CD14-positive monocyte (primary cell): Measurements from ENCODE around the gene HAGHL. TPM values are rescaled to one million over a fixed set of nuclear protein-coding genes. Genes with fewer than 3 reads are reported as not detected.
A peak's percentile ranks its signal among the peaks of the same experiment; 100 is the strongest.

Experiments used
- DNase-seq, 3 donors: peaks; one replicate each; pipeline ENCODE4 v3.0.0-alpha.2; 2011 to 2022
- H2AFZ ChIP-seq: 2 replicates; pipeline ENCODE4 v1.6.0; 2012; ENCODE audit warnings: mild to moderate bottlenecking, low read depth, low read length, inconsistent platforms; ENCODE audit not compliant: insufficient read depth, poor library complexity, severe bottlenecking
- H3K27ac ChIP-seq, 2 donors: 1 replicate in 1 of 2; 2 replicates in 1 of 2; pipeline ENCODE4 v1.5.1; 2012 to 2013; ENCODE audit warnings: low read length in 2 of 2, control low read depth in 1 of 2, inconsistent platforms in 1 of 2, low read depth in 1 of 2, mild to moderate bottlenecking in 1 of 2
- H3K27me3 ChIP-seq, 2 donors: one replicate each; pipeline versions ENCODE4 v1.6.0 to v1.6.1; 2011 to 2013; ENCODE audit warnings: low read length in 2 of 2; ENCODE audit not compliant: control insufficient read depth in 2 of 2, insufficient read depth in 2 of 2
- H3K36me3 ChIP-seq, 2 donors: replicated peaks in 1 of 2; 1 replicate in 1 of 2; 2 replicates in 1 of 2; pipeline versions ENCODE4 v1.5.1 to v1.6.1; 2012 to 2013; ENCODE audit warnings: low read length in 2 of 2, control low read depth in 1 of 2, inconsistent platforms in 1 of 2, mild to moderate bottlenecking in 1 of 2; ENCODE audit not compliant: insufficient read depth in 2 of 2, control insufficient read depth in 1 of 2
- H3K4me1 ChIP-seq, 2 donors: 1 replicate in 1 of 2; 2 replicates in 1 of 2; pipeline versions ENCODE4 v1.5.1 to v1.6.1; 2012 to 2013; ENCODE audit warnings: low read length in 2 of 2, control low read depth in 1 of 2, inconsistent platforms in 1 of 2, mild to moderate bottlenecking in 1 of 2, moderate library complexity in 1 of 2; ENCODE audit not compliant: insufficient read depth in 2 of 2, control insufficient read depth in 1 of 2
- H3K4me2 ChIP-seq: replicated peaks from 2 replicates; pipeline ENCODE3; 2012; ENCODE audit warnings: low read length, moderate library complexity, mild to moderate bottlenecking; ENCODE audit not compliant: poor library complexity, severe bottlenecking; ENCODE audit errors: extremely low read depth
- H3K4me3 ChIP-seq, 3 experiments: fragments of 200-600 bp in 1 of 3; sonication (generic) in 1 of 3; replicated peaks in 1 of 3; 1 replicate in 2 of 3; 2 replicates in 1 of 3; pipeline ENCODE4 v1.5.1; 2011 to 2013; ENCODE audit warnings: low read length in 3 of 3, mild to moderate bottlenecking in 3 of 3, control low read depth in 2 of 3, low read depth in 2 of 3, inconsistent platforms in 1 of 3, moderate library complexity in 1 of 3
- H3K79me2 ChIP-seq: 2 replicates; pipeline ENCODE4 v1.6.0; 2012; ENCODE audit warnings: mild to moderate bottlenecking, control low read depth, inconsistent platforms, low read length, moderate library complexity; ENCODE audit not compliant: insufficient read depth
- H3K9ac ChIP-seq: 2 replicates; pipeline ENCODE4 v1.6.0; 2017; ENCODE audit warnings: low read length, mild to moderate bottlenecking; ENCODE audit not compliant: insufficient read depth, poor library complexity, severe bottlenecking
- H3K9me3 ChIP-seq, 2 donors: replicated peaks in 1 of 2; 1 replicate in 1 of 2; 2 replicates in 1 of 2; pipeline versions ENCODE4 v1.5.1 to v1.6.1; 2012 to 2013; ENCODE audit warnings: low read length in 2 of 2, control low read depth in 1 of 2; ENCODE audit not compliant: control insufficient read depth in 1 of 2, insufficient read depth in 1 of 2
- H4K20me1 ChIP-seq: 2 replicates; pipeline ENCODE4 v1.6.0; 2012; ENCODE audit warnings: mild to moderate bottlenecking, low read length, control low read depth, moderate library complexity; ENCODE audit not compliant: insufficient read depth
- H3K27ac Mint-ChIP-seq, 7 donors: one replicate each; pipeline ENCODE4 v1.8.0; 2020; ENCODE audit warnings: mild to moderate bottlenecking in 7 of 7, mixed read lengths in 7 of 7, moderate library complexity in 6 of 7, inconsistent platforms in 2 of 7
- H3K27me3 Mint-ChIP-seq, 3 donors: one replicate each; pipeline ENCODE4 v1.8.0; 2021 to 2022; ENCODE audit warnings: low read depth in 3 of 3, mild to moderate bottlenecking in 3 of 3, mixed read lengths in 3 of 3, moderate library complexity in 3 of 3, inconsistent platforms in 1 of 3
- H3K36me3 Mint-ChIP-seq, 2 donors: one replicate each; pipeline ENCODE4 v1.8.0; 2020; ENCODE audit warnings: mixed read lengths in 2 of 2, inconsistent platforms in 1 of 2, mild to moderate bottlenecking in 1 of 2
- H3K4me1 Mint-ChIP-seq: one replicate; pipeline ENCODE4 v1.8.0; 2020; ENCODE audit warnings: mild to moderate bottlenecking, mixed read lengths
- H3K4me3 Mint-ChIP-seq, 2 donors: one replicate each; pipeline ENCODE4 v1.8.0; 2020; ENCODE audit warnings: mild to moderate bottlenecking in 2 of 2, mixed read lengths in 2 of 2, moderate library complexity in 1 of 2
- H3K9me3 Mint-ChIP-seq, 7 donors: one replicate each; pipeline ENCODE4 v1.8.0; 2020 to 2022; ENCODE audit warnings: mixed read lengths in 7 of 7, mild to moderate bottlenecking in 6 of 7, moderate library complexity in 6 of 7, inconsistent platforms in 2 of 7
- WGBS: methylation state at CpG from one replicate; pipeline ENCODE4 v1.1.5; 2013; ENCODE audit warnings: missing lambda C conversion rate; ENCODE audit not compliant: insufficient coverage; 5-methylcytosine and 5-hydroxymethylcytosine counted together
- intact Hi-C, 2 donors: fragments of 100-400 bp; cut with micrococcal nuclease; formaldehyde crosslinking; loops; one replicate each; pipeline versions ENCODE4 v1.15.0 to v1.15.1; 2023
- polyA plus RNA-seq, 3 donors: library from polyadenylated mRNA; depleted of rRNA in 1 of 3; unstranded in 2 of 3; stranded (reverse) in 1 of 3; fragments of 300-500 nt in 2 of 3; fragments of >200 nt in 1 of 3; fragmentation: Illumina TruSeq in 2 of 3; gene quantifications; 1 replicate in 2 of 3; 2 replicates in 1 of 3; pipeline ENCODE4 v1.2.3, GENCODE V29; 2012 to 2021
- TF ChIP-seq, protein P1 (sequence below): fragments of 200-600 bp; IDR thresholded peaks from one replicate; pipeline ENCODE4 v1.8.0; 2022; ENCODE audit warnings: antibody characterized with exemption, mild to moderate bottlenecking

HAGHL gene
- polyA plus RNA-seq, 3 donors = 0.60 to 8.9 (median 1.5) TPM

DNA sequence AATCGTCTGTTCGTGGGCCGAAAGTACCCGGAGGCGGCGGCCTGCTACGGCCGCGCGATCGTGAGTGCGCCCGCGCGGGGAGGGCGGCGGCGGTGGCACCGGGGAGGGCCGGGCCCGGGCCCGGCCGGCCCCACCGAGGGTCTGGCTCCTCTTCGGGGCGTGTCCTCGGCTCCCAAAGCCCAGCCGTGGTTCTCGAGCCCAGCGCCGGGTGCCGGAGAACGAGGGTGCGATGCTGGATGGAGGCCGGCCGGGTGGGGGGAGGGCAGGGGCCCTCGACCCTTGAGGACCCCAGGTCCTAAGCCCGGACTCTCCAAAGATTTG lies 46.3 kb upstream of the HAGHL start:
- peak overlapping the region; percentile 74 to 76 for H3K4me3 Mint-ChIP-seq
- peaks cover 26% of the 10 kb centered on the region for H3K4me1 Mint-ChIP-seq
- under 1% methylated on average over 34 of the region's 38 CpGs for WGBS
- no peaks in the 10 kb centered on the region for H3K9me3 ChIP-seq
- peak overlapping the region; percentile 58 to 82 (median 76) for H3K4me3 ChIP-seq
- peaks cover 3 to 21% of the 10 kb centered on the region in 2 donors for H3K27me3 ChIP-seq
- no peaks in the 10 kb centered on the region for H3K9me3 Mint-ChIP-seq
- peak overlapping the region; percentile 78 for H3K9ac ChIP-seq
- peak overlapping the region in 4 of 7 donors; percentile 20 to 73 (median 56) for H3K27ac Mint-ChIP-seq
- intact Hi-C loops = loop anchor here (5.0 kb wide), 2 partner anchors 43 to 93 kb away; partner anchors contain the start of gene METTL26 (in 1 of the 2)
- H3K4me2 ChIP-seq = peak overlapping the region; percentile 95
- H3K27me3 Mint-ChIP-seq = peaks cover 13 to 25% (median 15%) of the 10 kb centered on the region in 3 donors
- TF ChIP-seq, protein P1, sequence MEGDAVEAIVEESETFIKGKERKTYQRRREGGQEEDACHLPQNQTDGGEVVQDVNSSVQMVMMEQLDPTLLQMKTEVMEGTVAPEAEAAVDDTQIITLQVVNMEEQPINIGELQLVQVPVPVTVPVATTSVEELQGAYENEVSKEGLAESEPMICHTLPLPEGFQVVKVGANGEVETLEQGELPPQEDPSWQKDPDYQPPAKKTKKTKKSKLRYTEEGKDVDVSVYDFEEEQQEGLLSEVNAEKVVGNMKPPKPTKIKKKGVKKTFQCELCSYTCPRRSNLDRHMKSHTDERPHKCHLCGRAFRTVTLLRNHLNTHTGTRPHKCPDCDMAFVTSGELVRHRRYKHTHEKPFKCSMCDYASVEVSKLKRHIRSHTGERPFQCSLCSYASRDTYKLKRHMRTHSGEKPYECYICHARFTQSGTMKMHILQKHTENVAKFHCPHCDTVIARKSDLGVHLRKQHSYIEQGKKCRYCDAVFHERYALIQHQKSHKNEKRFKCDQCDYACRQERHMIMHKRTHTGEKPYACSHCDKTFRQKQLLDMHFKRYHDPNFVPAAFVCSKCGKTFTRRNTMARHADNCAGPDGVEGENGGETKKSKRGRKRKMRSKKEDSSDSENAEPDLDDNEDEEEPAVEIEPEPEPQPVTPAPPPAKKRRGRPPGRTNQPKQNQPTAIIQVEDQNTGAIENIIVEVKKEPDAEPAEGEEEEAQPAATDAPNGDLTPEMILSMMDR = no peak
- H3K36me3 Mint-ChIP-seq = peaks cover 14 to 21% of the 10 kb centered on the region in 2 donors
- peaks cover 38 to 58% of the 10 kb centered on the region in 2 donors for H3K4me1 ChIP-seq
- H3K36me3 ChIP-seq = peaks cover 10 to 20% of the 10 kb centered on the region in 2 donors
- H3K27ac ChIP-seq = peak overlapping the region; percentile 52 to 74
- H4K20me1 ChIP-seq = peaks cover 32% of the 10 kb centered on the region
- H2AFZ ChIP-seq = peak overlapping the region; percentile 79
- peaks cover 33% of the 10 kb centered on the region for H3K79me2 ChIP-seq
- no peak for DNase-seq

DNA sequence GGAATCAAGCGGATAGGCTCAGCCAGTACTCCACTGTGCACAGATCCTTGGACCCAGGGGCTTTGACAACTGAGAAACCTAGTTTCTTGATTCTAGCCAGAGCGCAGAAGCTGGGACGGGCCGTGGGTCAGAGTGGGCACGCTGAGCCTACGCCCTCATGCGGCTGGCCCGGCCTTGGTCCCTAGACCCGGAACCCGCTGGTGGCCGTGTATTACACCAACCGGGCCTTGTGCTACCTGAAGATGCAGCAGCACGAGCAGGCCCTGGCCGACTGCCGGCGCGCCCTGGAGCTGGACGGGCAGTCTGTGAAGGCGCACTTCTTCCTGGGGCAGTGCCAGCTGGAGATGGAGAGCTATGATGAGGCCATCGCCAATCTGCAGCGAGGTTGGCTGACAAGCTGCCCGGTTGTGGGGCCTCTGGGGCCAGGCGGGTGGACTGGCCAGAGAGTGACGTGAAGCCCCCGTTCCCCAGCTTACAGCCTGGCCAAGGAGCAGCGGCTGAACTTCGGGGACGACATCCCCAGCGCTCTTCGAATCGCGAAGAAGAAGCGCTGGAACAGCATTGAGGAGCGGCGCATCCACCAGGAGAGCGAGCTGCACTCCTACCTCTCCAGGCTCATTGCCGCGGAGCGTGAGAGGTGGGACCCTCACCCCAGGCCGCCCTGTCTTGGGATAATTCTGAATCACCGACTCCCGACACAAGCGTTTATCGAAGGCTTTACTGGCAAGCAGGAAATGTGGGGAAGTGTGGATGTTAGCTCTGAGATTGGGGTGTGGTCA lies 45.8 kb upstream of the HAGHL start:
- WGBS = 46% methylated on average over 36 of the region's 44 CpGs
- Histone ChIP-seq H3K4me1 (peaks cover 38 to 63% of the 10 kb centered on the region in 2 donors), H3K4me3 (peak overlapping the region; percentile 58 to 82 (median 76)), H3K9ac (peak overlapping the region; percentile 78), H3K4me2 (peak overlapping the region; percentile 95), H2AFZ (peak overlapping the region; percentile 79), H4K20me1 (peaks cover 32% of the 10 kb centered on the region), H3K27ac (peak overlapping the region; percentile 52 to 74), H3K36me3 (peaks cover 10 to 20% of the 10 kb centered on the region in 2 donors), H3K9me3 (no peaks in the 10 kb centered on the region), H3K79me2 (peaks cover 33% of the 10 kb centered on the region), H3K27me3 (peaks cover 2 to 15% of the 10 kb centered on the region in 2 donors)
- Mint-ChIP-seq H3K36me3 (peaks cover 17 to 23% of the 10 kb centered on the region in 2 donors), H3K4me1 (peaks cover 26% of the 10 kb centered on the region), H3K9me3 (no peaks in the 10 kb centered on the region), H3K27me3 (peaks cover 10 to 20% (median 10%) of the 10 kb centered on the region in 3 donors), H3K27ac (peak overlapping the region in 5 of 7 donors; percentile 20 to 73 (median 50)), H3K4me3 (peak overlapping the region; percentile 74 to 76)
- peak; percentile 20 to 46 (median 30) for DNase-seq
- intact Hi-C loops = loop anchor here (5.0 kb wide), 2 partner anchors 44 to 94 kb away; partner anchors contain the start of gene METTL26 (in 1 of the 2)
- TF ChIP-seq, protein P1 = peak; percentile 22
